H9 (cell line): ENCODE measurements around the gene PAQR9. TPM values are rescaled to one million over a fixed set of nuclear protein-coding genes. Genes with fewer than 3 reads are reported as not detected.

Experiments
- DNase-seq: peaks from one replicate; pipeline ENCODE4 v3.0.0-alpha.2; 2017
- H2AFZ ChIP-seq: one replicate; pipeline ENCODE4 v1.6.1; 2013; ENCODE audit warnings: mild to moderate bottlenecking, low read length, control low read depth, moderate library complexity
- H2AK5ac ChIP-seq: 2 replicates; pipeline ENCODE4 v1.6.1; 2013; ENCODE audit warnings: low read length, control low read depth, mixed read lengths; ENCODE audit not compliant: insufficient read length
- H2BK120ac ChIP-seq: one replicate; pipeline ENCODE4 v1.6.1; 2013; ENCODE audit warnings: low read depth, mild to moderate bottlenecking, low read length, control low read depth, inconsistent platforms; ENCODE audit not compliant: poor library complexity, severe bottlenecking
- H2BK12ac ChIP-seq: 2 replicates; pipeline ENCODE4 v1.6.1; 2013; ENCODE audit warnings: low read length, control low read depth, mixed read lengths, low read depth; ENCODE audit not compliant: insufficient read length
- H2BK15ac ChIP-seq: 2 replicates; pipeline ENCODE4 v1.6.1; 2013; ENCODE audit warnings: low read depth, low read length, control low read depth
- H2BK20ac ChIP-seq: one replicate; pipeline ENCODE4 v1.6.1; 2013; ENCODE audit warnings: low read depth, mild to moderate bottlenecking, low read length, control low read depth, inconsistent platforms; ENCODE audit not compliant: poor library complexity, severe bottlenecking
- H2BK5ac ChIP-seq: 2 replicates; pipeline ENCODE4 v1.6.1; 2013; ENCODE audit warnings: low read length, control low read depth, mixed read lengths; ENCODE audit not compliant: insufficient read length
- H3K14ac ChIP-seq: 2 replicates; pipeline ENCODE4 v1.6.1; 2013; ENCODE audit warnings: low read length, control low read depth; ENCODE audit not compliant: insufficient read depth
- H3K18ac ChIP-seq: 2 replicates; pipeline ENCODE4 v1.6.1; 2013; ENCODE audit warnings: low read depth, mild to moderate bottlenecking, mixed read lengths, low read length, control low read depth; ENCODE audit not compliant: insufficient read length
- H3K23ac ChIP-seq: 2 replicates; pipeline ENCODE4 v1.6.1; 2013; ENCODE audit warnings: low read length, control low read depth, mixed read lengths, low read depth; ENCODE audit not compliant: insufficient read length
- H3K23me2 ChIP-seq: 2 replicates; pipeline ENCODE4 v1.6.1; 2013; ENCODE audit warnings: low read depth, mild to moderate bottlenecking, mixed read lengths, low read length, control low read depth; ENCODE audit not compliant: insufficient read length, poor library complexity, severe bottlenecking
- H3K27ac ChIP-seq: 2 replicates; pipeline ENCODE4 v1.5.1; 2013; ENCODE audit warnings: low read length, control low read depth, mixed read lengths, low read depth; ENCODE audit not compliant: insufficient read length
- H3K27me3 ChIP-seq: 2 replicates; pipeline ENCODE4 v1.6.1; 2013; ENCODE audit warnings: low read length, control low read depth, inconsistent platforms; ENCODE audit not compliant: insufficient read depth
- H3K4ac ChIP-seq: 2 replicates; pipeline ENCODE4 v1.6.1; 2013; ENCODE audit warnings: low read depth, mild to moderate bottlenecking, control low read depth, inconsistent platforms, low read length, moderate library complexity
- H3K4me1 ChIP-seq: 2 replicates; pipeline ENCODE4 v1.6.1; 2013; ENCODE audit warnings: low read length, control low read depth, inconsistent platforms; ENCODE audit not compliant: insufficient read depth
- H3K4me2 ChIP-seq: 2 replicates; pipeline ENCODE4 v1.6.1; 2013; ENCODE audit warnings: low read length, control low read depth, mixed read lengths; ENCODE audit not compliant: insufficient read length, insufficient read depth
- H3K56ac ChIP-seq: 2 replicates; pipeline ENCODE4 v1.6.1; 2013; ENCODE audit warnings: low read depth, mild to moderate bottlenecking, mixed read lengths, low read length, control low read depth; ENCODE audit not compliant: insufficient read length
- H3K79me1 ChIP-seq: 2 replicates; pipeline ENCODE4 v1.6.1; 2013; ENCODE audit warnings: low read depth, mild to moderate bottlenecking, moderate library complexity, low read length, control low read depth, inconsistent platforms; ENCODE audit not compliant: insufficient read depth, poor library complexity, severe bottlenecking
- H3K79me2 ChIP-seq: 2 replicates; pipeline ENCODE4 v1.6.1; 2013; ENCODE audit warnings: low read length, control low read depth, inconsistent platforms; ENCODE audit not compliant: insufficient read depth
- H3K9ac ChIP-seq: 2 replicates; pipeline ENCODE4 v1.6.1; 2013; ENCODE audit warnings: low read length, control low read depth, mixed read lengths; ENCODE audit not compliant: insufficient read length; ENCODE audit errors: extremely low read depth
- H3K9me3 ChIP-seq: one replicate; pipeline ENCODE4 v1.6.1; 2013; ENCODE audit warnings: low read depth, low read length, inconsistent platforms; ENCODE audit not compliant: control insufficient read depth
- H3T11ph ChIP-seq: one replicate; pipeline ENCODE4 v1.6.1; 2013; ENCODE audit warnings: mild to moderate bottlenecking, low read length, control low read depth, inconsistent platforms
- H4K20me1 ChIP-seq: one replicate; pipeline ENCODE4 v1.6.1; 2013; ENCODE audit not compliant: control insufficient read depth, insufficient read length, insufficient read depth
- H4K5ac ChIP-seq: 2 replicates; pipeline ENCODE4 v1.6.1; 2013; ENCODE audit warnings: low read depth, mild to moderate bottlenecking, mixed read lengths, low read length, control low read depth; ENCODE audit not compliant: insufficient read length
- H4K8ac ChIP-seq: replicated peaks from 2 replicates; pipeline ENCODE4 v1.6.1; 2013; ENCODE audit warnings: low read length, control low read depth, mixed read lengths, low read depth; ENCODE audit not compliant: insufficient read length
- H4K91ac ChIP-seq: 2 replicates; pipeline ENCODE4 v1.6.1; 2013; ENCODE audit warnings: low read depth, mild to moderate bottlenecking, moderate library complexity, mixed read lengths, low read length, control low read depth; ENCODE audit not compliant: insufficient read length
- H3K27ac Mint-ChIP-seq, 3 experiments: 2 replicates in 2 of 3; 3 replicates in 1 of 3; pipeline ENCODE4 v1.8.0; 2020 to 2021; ENCODE audit warnings: mixed read lengths in 3 of 3, mild to moderate bottlenecking in 1 of 3, moderate library complexity in 1 of 3
- H3K27me3 Mint-ChIP-seq: 2 replicates; pipeline ENCODE4 v1.8.0; 2021; ENCODE audit warnings: low read depth, mild to moderate bottlenecking, moderate library complexity, mixed read lengths
- H3K36me3 Mint-ChIP-seq, 3 experiments: 2 replicates in 2 of 3; 3 replicates in 1 of 3; pipeline ENCODE4 v1.8.0; 2020 to 2021; ENCODE audit warnings: low read depth in 3 of 3, mixed read lengths in 3 of 3; ENCODE audit not compliant: insufficient read depth in 1 of 3
- H3K4me1 Mint-ChIP-seq, 2 experiments: 2 replicates each; pipeline ENCODE4 v1.8.0; 2020; ENCODE audit warnings: mixed read lengths in 2 of 2
- H3K4me3 Mint-ChIP-seq, 2 experiments: 2 replicates in 1 of 2; 3 replicates in 1 of 2; pipeline ENCODE4 v1.8.0; 2020 to 2021; ENCODE audit warnings: mild to moderate bottlenecking in 2 of 2, mixed read lengths in 2 of 2, moderate library complexity in 1 of 2
- H3K9me3 Mint-ChIP-seq, 2 experiments: 2 replicates in 1 of 2; 3 replicates in 1 of 2; pipeline ENCODE4 v1.8.0; 2020; ENCODE audit warnings: mild to moderate bottlenecking in 2 of 2, mixed read lengths in 2 of 2, moderate library complexity in 1 of 2
- WGBS: extraction: QIAGEN DNeasy Blood & Tissue Kit; methylation state at CpG from one replicate; pipeline ENCODE4 v1.1.7; 2013; ENCODE audit warnings: missing lambda C conversion rate, low lambda C conversion rate, mixed read lengths; ENCODE audit not compliant: insufficient read length; ENCODE audit errors: extremely low coverage; 5-methylcytosine and 5-hydroxymethylcytosine counted together
- total RNA-seq: library from RNA; stranded (reverse); gene quantifications from 2 replicates; pipeline ENCODE4 v1.2.1, GENCODE V29; 2021
- TF ChIP-seq, protein P1 (sequence below): fragments of 200-600 bp; sonication (generic); conservative IDR thresholded peaks from 3 replicates; pipeline ENCODE4 v1.8.0; 2021; ENCODE audit warnings: antibody characterized with exemption, mild to moderate bottlenecking

PAQR9 gene
- total RNA-seq, 1 experiment from 2014 or later, result 2.3 TPM

- TF ChIP-seq, protein P1, sequence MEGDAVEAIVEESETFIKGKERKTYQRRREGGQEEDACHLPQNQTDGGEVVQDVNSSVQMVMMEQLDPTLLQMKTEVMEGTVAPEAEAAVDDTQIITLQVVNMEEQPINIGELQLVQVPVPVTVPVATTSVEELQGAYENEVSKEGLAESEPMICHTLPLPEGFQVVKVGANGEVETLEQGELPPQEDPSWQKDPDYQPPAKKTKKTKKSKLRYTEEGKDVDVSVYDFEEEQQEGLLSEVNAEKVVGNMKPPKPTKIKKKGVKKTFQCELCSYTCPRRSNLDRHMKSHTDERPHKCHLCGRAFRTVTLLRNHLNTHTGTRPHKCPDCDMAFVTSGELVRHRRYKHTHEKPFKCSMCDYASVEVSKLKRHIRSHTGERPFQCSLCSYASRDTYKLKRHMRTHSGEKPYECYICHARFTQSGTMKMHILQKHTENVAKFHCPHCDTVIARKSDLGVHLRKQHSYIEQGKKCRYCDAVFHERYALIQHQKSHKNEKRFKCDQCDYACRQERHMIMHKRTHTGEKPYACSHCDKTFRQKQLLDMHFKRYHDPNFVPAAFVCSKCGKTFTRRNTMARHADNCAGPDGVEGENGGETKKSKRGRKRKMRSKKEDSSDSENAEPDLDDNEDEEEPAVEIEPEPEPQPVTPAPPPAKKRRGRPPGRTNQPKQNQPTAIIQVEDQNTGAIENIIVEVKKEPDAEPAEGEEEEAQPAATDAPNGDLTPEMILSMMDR, result no peak
These were observed 38.1 kb upstream of the PAQR9 start, which contains the start of gene U2SURP for GRCh38 chr3:143001369-143002082. Gene U2SURP, plus strand, starts transcription at chr3:143001570. Its CDS starts 59 bp downstream, at chr3:143001629.

More at GRCh38 chr3:143001369-143002082, 38.1 kb upstream of the PAQR9 start, which contains the start of gene U2SURP:
- H3K56ac ChIP-seq, result peak within 1 kb of the TSS; percentile 96
- H3K23ac ChIP-seq, result peak within 1 kb of the TSS; percentile 11
- no peak within 1 kb of the TSS for H2BK12ac ChIP-seq
- H3K4ac ChIP-seq, result peak within 1 kb of the TSS; percentile 24; the same call in 1 of the 2 replicates
- peak; percentile 98 for DNase-seq
- H3K79me1 ChIP-seq, result no peaks in the 10 kb centered on the region
- H3K27me3 ChIP-seq, result no peaks in the 10 kb centered on the region
- H2BK120ac ChIP-seq, result no peak within 1 kb of the TSS
- no peaks in the 10 kb centered on the region for H3K9me3 Mint-ChIP-seq
- H3T11ph ChIP-seq, result no peak within 1 kb of the TSS
- peak within 1 kb of the TSS; percentile 90 to 96 for H3K4me3 Mint-ChIP-seq
- peaks cover 34% of the 10 kb centered on the region; the same call in 1 of the 2 replicates for H3K79me2 ChIP-seq
- H2BK20ac ChIP-seq, result no peak within 1 kb of the TSS
- peaks cover 21 to 28% of the 10 kb centered on the region in 2 experiments for H3K4me1 Mint-ChIP-seq
- H2AFZ ChIP-seq, result peak within 1 kb of the TSS; percentile 74
- H3K27me3 Mint-ChIP-seq, result no peaks in the 10 kb centered on the region
- H2AK5ac ChIP-seq, result no peak within 1 kb of the TSS
- H3K14ac ChIP-seq, result peak within 1 kb of the TSS; percentile 86
- peak within 1 kb of the TSS; percentile 87 for H4K5ac ChIP-seq
- no CpG with 5 or more reads among the region's 55 CpGs for WGBS
- H4K8ac ChIP-seq, result peak within 1 kb of the TSS; percentile 95
- H3K18ac ChIP-seq, result peak within 1 kb of the TSS; percentile 87
- H3K27ac Mint-ChIP-seq, result peak within 1 kb of the TSS; percentile 98 to 99 (median 99)
- no peaks in the 10 kb centered on the region for H4K20me1 ChIP-seq
- peak within 1 kb of the TSS; percentile 98 for H3K9ac ChIP-seq
- peak within 1 kb of the TSS; percentile 91 for H3K27ac ChIP-seq
- peak within 1 kb of the TSS; percentile 98 for H3K4me2 ChIP-seq
- H3K9me3 ChIP-seq, result no peaks in the 10 kb centered on the region
- H3K23me2 ChIP-seq, result peaks cover 14% of the 10 kb centered on the region
- no peaks in the 10 kb centered on the region for H3K4me1 ChIP-seq
- H2BK15ac ChIP-seq, result no peak within 1 kb of the TSS
- peaks cover 0 to 3% (median 0%) of the 10 kb centered on the region in 3 experiments; a peak in 4 of 7 replicates for H3K36me3 Mint-ChIP-seq
- peak within 1 kb of the TSS; percentile 39 for H4K91ac ChIP-seq
- H2BK5ac ChIP-seq, result peak within 1 kb of the TSS; percentile 85
